ENCODE measurements around the gene RASD2.

Gene RASD2

DNA sequence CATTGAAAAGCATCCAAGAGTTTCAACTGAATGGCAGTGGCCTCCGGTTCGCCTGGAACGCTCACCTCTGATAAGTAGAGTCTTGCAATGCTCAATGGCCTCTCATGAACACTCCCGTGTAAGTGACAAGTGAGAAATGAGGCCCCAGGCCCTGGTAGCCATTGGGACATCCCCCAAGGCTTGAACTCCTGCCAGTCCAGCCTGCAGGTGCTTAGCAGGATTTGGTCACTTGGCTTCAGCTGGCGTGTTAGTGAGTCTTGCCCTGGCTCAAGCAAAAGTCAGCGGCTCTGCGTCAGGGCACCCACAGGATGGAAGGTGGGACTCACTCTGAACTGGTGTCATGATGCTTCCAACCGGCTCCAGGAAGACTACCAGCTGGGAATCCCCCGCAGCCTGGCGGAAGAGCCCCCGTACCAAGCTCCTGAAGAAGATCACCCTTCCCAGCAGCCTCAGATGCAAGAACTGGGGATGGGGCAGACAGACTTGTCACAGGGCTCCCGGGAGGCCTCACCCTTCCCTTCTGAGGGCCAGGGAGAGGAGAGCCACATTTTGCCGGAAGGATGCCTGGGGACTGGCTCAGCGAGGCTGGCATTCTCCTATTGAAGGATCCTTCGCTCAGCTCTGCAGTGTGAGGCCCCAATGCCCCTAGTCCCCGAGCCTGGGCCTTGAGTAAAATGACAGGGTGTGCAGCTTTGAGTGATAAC is 57.2 kb downstream of the RASD2 start:
- TF ChIP-seq CTCF (IDR thresholded peaks at IDR 0.05; ENCODE audit: low read depth, low read length) = no peak
- H3K36me3 ChIP-seq = no peaks in the 10 kb centered on the region
- DNase-seq = no peak
- no peak overlapping the region for H3K27ac ChIP-seq
- no peaks in the 10 kb centered on the region for H3K27me3 ChIP-seq (ENCODE audit: insufficient read depth, low read depth, severe bottlenecking)
- no peaks in the 10 kb centered on the region for H3K9me3 ChIP-seq (ENCODE audit: severe bottlenecking)
- no peak overlapping the region for H3K4me3 ChIP-seq (ENCODE audit: low read depth, low read length)

DNA sequence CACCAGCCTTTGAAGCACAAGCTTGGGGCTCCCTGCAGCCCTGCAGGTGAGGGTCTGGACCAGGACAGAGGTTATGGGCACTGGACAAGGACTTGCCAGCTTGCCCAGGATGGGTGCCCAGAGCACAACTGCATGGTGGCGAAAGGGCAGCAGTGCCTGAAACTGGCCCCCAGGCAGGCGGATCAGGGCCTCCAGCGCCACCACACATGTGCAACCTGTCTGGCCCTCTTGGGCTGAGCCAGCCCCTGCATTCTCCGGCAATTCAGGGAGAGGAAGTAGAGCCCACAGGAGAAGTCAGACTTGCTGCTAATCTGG is 57.7 kb downstream of the RASD2 start:
- Histone ChIP-seq H3K27ac (no peak overlapping the region), H3K4me3 (ENCODE audit: low read depth, low read length) (no peak overlapping the region), H3K9me3 (ENCODE audit: severe bottlenecking) (no peaks in the 10 kb centered on the region), H3K27me3 (ENCODE audit: insufficient read depth, low read depth, severe bottlenecking) (no peaks in the 10 kb centered on the region), H3K36me3 (no peaks in the 10 kb centered on the region)
- DNase-seq = no peak
- TF ChIP-seq CTCF (IDR thresholded peaks at IDR 0.05; ENCODE audit: low read depth, low read length) = no peak

- Histone ChIP-seq H3K36me3 (no peaks in the 10 kb centered on the region), H3K4me3 (ENCODE audit: low read depth, low read length) (no peak overlapping the region), H3K9me3 (ENCODE audit: severe bottlenecking) (no peaks in the 10 kb centered on the region), H3K27me3 (ENCODE audit: insufficient read depth, low read depth, severe bottlenecking) (no peaks in the 10 kb centered on the region), H3K27ac (no peak overlapping the region)
- no peak for DNase-seq
- no peak for TF ChIP-seq CTCF (IDR thresholded peaks at IDR 0.05; ENCODE audit: low read depth, low read length)
Observed at GRCh38 chr22:35599364-35599763, 58.7 kb downstream of the RASD2 start.

DNA sequence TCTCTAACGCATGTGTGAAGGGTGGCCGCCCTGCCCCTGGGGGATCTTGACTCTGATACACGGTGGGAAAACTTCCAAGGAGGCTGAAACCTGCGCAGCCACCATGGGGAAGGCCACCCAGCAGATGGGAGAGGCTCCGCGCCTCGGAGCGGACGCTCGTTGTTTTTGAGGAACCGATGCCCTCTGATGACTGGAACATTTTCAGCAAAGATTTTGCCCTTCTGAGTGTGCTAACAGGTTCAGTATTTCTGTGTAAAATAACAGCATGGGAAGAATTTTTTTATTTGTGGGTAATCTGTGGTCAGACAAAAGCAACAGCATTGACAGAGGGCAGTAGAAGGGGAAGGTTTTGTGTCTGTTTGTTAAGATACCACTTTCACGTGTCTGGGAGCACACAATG is 59.8 kb downstream of the RASD2 start:
- TF ChIP-seq CTCF (IDR thresholded peaks at IDR 0.05; ENCODE audit: low read depth, low read length) = no peak
- no peak overlapping the region for H3K27ac ChIP-seq
- no peaks in the 10 kb centered on the region for H3K27me3 ChIP-seq (ENCODE audit: insufficient read depth, low read depth, severe bottlenecking)
- no peaks in the 10 kb centered on the region for H3K9me3 ChIP-seq (ENCODE audit: severe bottlenecking)
- no peak for DNase-seq
- H3K36me3 ChIP-seq = no peaks in the 10 kb centered on the region
- H3K4me3 ChIP-seq (ENCODE audit: low read depth, low read length) = no peak overlapping the region

DNA sequence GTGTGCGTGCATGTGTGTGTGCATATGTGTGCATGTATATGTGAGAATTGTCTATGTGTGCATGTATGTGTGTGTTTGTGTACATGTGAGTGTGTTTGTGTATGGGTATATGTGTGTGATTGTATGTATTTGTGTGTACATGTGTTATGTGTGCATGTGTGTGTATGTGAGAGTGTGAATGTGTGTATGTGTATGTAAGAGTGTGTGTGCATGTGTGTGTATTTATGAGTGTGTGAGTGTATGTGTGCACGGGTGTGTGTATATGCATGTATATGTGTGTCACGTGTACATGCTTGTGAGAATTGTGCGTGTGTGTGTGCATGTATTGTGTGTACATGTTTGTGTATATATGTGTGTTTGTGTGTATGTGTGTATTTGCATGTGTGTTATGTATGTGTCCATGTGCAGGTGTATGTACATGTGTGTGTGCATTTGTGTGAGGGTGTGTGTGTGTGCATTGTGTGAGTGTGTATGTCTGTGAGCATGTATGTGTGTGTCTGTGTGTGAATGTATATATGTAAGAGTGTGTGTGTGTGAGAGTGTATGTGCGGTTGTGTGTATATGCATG is 60.5 kb downstream of the RASD2 start:
- DNase-seq = no peak
- H3K27ac ChIP-seq = no peak overlapping the region
- no peak for TF ChIP-seq CTCF (IDR thresholded peaks at IDR 0.05; ENCODE audit: low read depth, low read length)
- no peaks in the 10 kb centered on the region for H3K27me3 ChIP-seq (ENCODE audit: insufficient read depth, low read depth, severe bottlenecking)
- no peaks in the 10 kb centered on the region for H3K9me3 ChIP-seq (ENCODE audit: severe bottlenecking)
- no peaks in the 10 kb centered on the region for H3K36me3 ChIP-seq
- H3K4me3 ChIP-seq (ENCODE audit: low read depth, low read length) = no peak overlapping the region

All from WERI-Rb-1 (cell line).